H9 (cell line): ENCODE results near the gene PTPRN2. TPM values are rescaled to one million over a fixed set of nuclear protein-coding genes. Genes with fewer than 3 reads are reported as not detected.

Source experiments
- DNase-seq: peaks from one replicate; pipeline ENCODE4 v3.0.0-alpha.2; 2017
- H2AFZ ChIP-seq: one replicate; pipeline ENCODE4 v1.6.1; 2013; ENCODE audit warnings: mild to moderate bottlenecking, low read length, control low read depth, moderate library complexity
- H2AK5ac ChIP-seq: 2 replicates; pipeline ENCODE4 v1.6.1; 2013; ENCODE audit warnings: low read length, control low read depth, mixed read lengths; ENCODE audit not compliant: insufficient read length
- H2BK120ac ChIP-seq: one replicate; pipeline ENCODE4 v1.6.1; 2013; ENCODE audit warnings: low read depth, mild to moderate bottlenecking, low read length, control low read depth, inconsistent platforms; ENCODE audit not compliant: poor library complexity, severe bottlenecking
- H2BK12ac ChIP-seq: 2 replicates; pipeline ENCODE4 v1.6.1; 2013; ENCODE audit warnings: low read length, control low read depth, mixed read lengths, low read depth; ENCODE audit not compliant: insufficient read length
- H2BK15ac ChIP-seq: 2 replicates; pipeline ENCODE4 v1.6.1; 2013; ENCODE audit warnings: low read depth, low read length, control low read depth
- H2BK20ac ChIP-seq: one replicate; pipeline ENCODE4 v1.6.1; 2013; ENCODE audit warnings: low read depth, mild to moderate bottlenecking, low read length, control low read depth, inconsistent platforms; ENCODE audit not compliant: poor library complexity, severe bottlenecking
- H2BK5ac ChIP-seq: 2 replicates; pipeline ENCODE4 v1.6.1; 2013; ENCODE audit warnings: low read length, control low read depth, mixed read lengths; ENCODE audit not compliant: insufficient read length
- H3K14ac ChIP-seq: 2 replicates; pipeline ENCODE4 v1.6.1; 2013; ENCODE audit warnings: low read length, control low read depth; ENCODE audit not compliant: insufficient read depth
- H3K18ac ChIP-seq: 2 replicates; pipeline ENCODE4 v1.6.1; 2013; ENCODE audit warnings: low read depth, mild to moderate bottlenecking, mixed read lengths, low read length, control low read depth; ENCODE audit not compliant: insufficient read length
- H3K23ac ChIP-seq: 2 replicates; pipeline ENCODE4 v1.6.1; 2013; ENCODE audit warnings: low read length, control low read depth, mixed read lengths, low read depth; ENCODE audit not compliant: insufficient read length
- H3K23me2 ChIP-seq: 2 replicates; pipeline ENCODE4 v1.6.1; 2013; ENCODE audit warnings: low read depth, mild to moderate bottlenecking, mixed read lengths, low read length, control low read depth; ENCODE audit not compliant: insufficient read length, poor library complexity, severe bottlenecking
- H3K27ac ChIP-seq: 2 replicates; pipeline ENCODE4 v1.5.1; 2013; ENCODE audit warnings: low read length, control low read depth, mixed read lengths, low read depth; ENCODE audit not compliant: insufficient read length
- H3K27me3 ChIP-seq: 2 replicates; pipeline ENCODE4 v1.6.1; 2013; ENCODE audit warnings: low read length, control low read depth, inconsistent platforms; ENCODE audit not compliant: insufficient read depth
- H3K4ac ChIP-seq: 2 replicates; pipeline ENCODE4 v1.6.1; 2013; ENCODE audit warnings: low read depth, mild to moderate bottlenecking, control low read depth, inconsistent platforms, low read length, moderate library complexity
- H3K4me1 ChIP-seq: 2 replicates; pipeline ENCODE4 v1.6.1; 2013; ENCODE audit warnings: low read length, control low read depth, inconsistent platforms; ENCODE audit not compliant: insufficient read depth
- H3K4me2 ChIP-seq: 2 replicates; pipeline ENCODE4 v1.6.1; 2013; ENCODE audit warnings: low read length, control low read depth, mixed read lengths; ENCODE audit not compliant: insufficient read length, insufficient read depth
- H3K56ac ChIP-seq: 2 replicates; pipeline ENCODE4 v1.6.1; 2013; ENCODE audit warnings: low read depth, mild to moderate bottlenecking, mixed read lengths, low read length, control low read depth; ENCODE audit not compliant: insufficient read length
- H3K79me1 ChIP-seq: 2 replicates; pipeline ENCODE4 v1.6.1; 2013; ENCODE audit warnings: low read depth, mild to moderate bottlenecking, moderate library complexity, low read length, control low read depth, inconsistent platforms; ENCODE audit not compliant: insufficient read depth, poor library complexity, severe bottlenecking
- H3K79me2 ChIP-seq: 2 replicates; pipeline ENCODE4 v1.6.1; 2013; ENCODE audit warnings: low read length, control low read depth, inconsistent platforms; ENCODE audit not compliant: insufficient read depth
- H3K9ac ChIP-seq: 2 replicates; pipeline ENCODE4 v1.6.1; 2013; ENCODE audit warnings: low read length, control low read depth, mixed read lengths; ENCODE audit not compliant: insufficient read length; ENCODE audit errors: extremely low read depth
- H3K9me3 ChIP-seq: one replicate; pipeline ENCODE4 v1.6.1; 2013; ENCODE audit warnings: low read depth, low read length, inconsistent platforms; ENCODE audit not compliant: control insufficient read depth
- H3T11ph ChIP-seq: one replicate; pipeline ENCODE4 v1.6.1; 2013; ENCODE audit warnings: mild to moderate bottlenecking, low read length, control low read depth, inconsistent platforms
- H4K20me1 ChIP-seq: one replicate; pipeline ENCODE4 v1.6.1; 2013; ENCODE audit not compliant: control insufficient read depth, insufficient read length, insufficient read depth
- H4K5ac ChIP-seq: 2 replicates; pipeline ENCODE4 v1.6.1; 2013; ENCODE audit warnings: low read depth, mild to moderate bottlenecking, mixed read lengths, low read length, control low read depth; ENCODE audit not compliant: insufficient read length
- H4K8ac ChIP-seq: replicated peaks from 2 replicates; pipeline ENCODE4 v1.6.1; 2013; ENCODE audit warnings: low read length, control low read depth, mixed read lengths, low read depth; ENCODE audit not compliant: insufficient read length
- H4K91ac ChIP-seq: 2 replicates; pipeline ENCODE4 v1.6.1; 2013; ENCODE audit warnings: low read depth, mild to moderate bottlenecking, moderate library complexity, mixed read lengths, low read length, control low read depth; ENCODE audit not compliant: insufficient read length
- H3K27ac Mint-ChIP-seq, 3 experiments: 2 replicates in 2 of 3; 3 replicates in 1 of 3; pipeline ENCODE4 v1.8.0; 2020 to 2021; ENCODE audit warnings: mixed read lengths in 3 of 3, mild to moderate bottlenecking in 1 of 3, moderate library complexity in 1 of 3
- H3K27me3 Mint-ChIP-seq: 2 replicates; pipeline ENCODE4 v1.8.0; 2021; ENCODE audit warnings: low read depth, mild to moderate bottlenecking, moderate library complexity, mixed read lengths
- H3K36me3 Mint-ChIP-seq, 3 experiments: 2 replicates in 2 of 3; 3 replicates in 1 of 3; pipeline ENCODE4 v1.8.0; 2020 to 2021; ENCODE audit warnings: low read depth in 3 of 3, mixed read lengths in 3 of 3; ENCODE audit not compliant: insufficient read depth in 1 of 3
- H3K4me1 Mint-ChIP-seq, 2 experiments: 2 replicates each; pipeline ENCODE4 v1.8.0; 2020; ENCODE audit warnings: mixed read lengths in 2 of 2
- H3K4me3 Mint-ChIP-seq, 2 experiments: 2 replicates in 1 of 2; 3 replicates in 1 of 2; pipeline ENCODE4 v1.8.0; 2020 to 2021; ENCODE audit warnings: mild to moderate bottlenecking in 2 of 2, mixed read lengths in 2 of 2, moderate library complexity in 1 of 2
- H3K9me3 Mint-ChIP-seq, 2 experiments: 2 replicates in 1 of 2; 3 replicates in 1 of 2; pipeline ENCODE4 v1.8.0; 2020; ENCODE audit warnings: mild to moderate bottlenecking in 2 of 2, mixed read lengths in 2 of 2, moderate library complexity in 1 of 2
- WGBS: extraction: QIAGEN DNeasy Blood & Tissue Kit; methylation state at CpG from one replicate; pipeline ENCODE4 v1.1.7; 2013; ENCODE audit warnings: missing lambda C conversion rate, low lambda C conversion rate, mixed read lengths; ENCODE audit not compliant: insufficient read length; ENCODE audit errors: extremely low coverage; 5-methylcytosine and 5-hydroxymethylcytosine counted together
- total RNA-seq: library from RNA; stranded (reverse); gene quantifications from 2 replicates; pipeline ENCODE4 v1.2.1, GENCODE V29; 2021
- TF ChIP-seq, protein P1 (sequence below): fragments of 200-600 bp; sonication (generic); conservative IDR thresholded peaks from 3 replicates; pipeline ENCODE4 v1.8.0; 2021; ENCODE audit warnings: antibody characterized with exemption, mild to moderate bottlenecking

PTPRN2 gene
- total RNA-seq, 1 experiment from 2014 or later = 5.2 TPM

DNA sequence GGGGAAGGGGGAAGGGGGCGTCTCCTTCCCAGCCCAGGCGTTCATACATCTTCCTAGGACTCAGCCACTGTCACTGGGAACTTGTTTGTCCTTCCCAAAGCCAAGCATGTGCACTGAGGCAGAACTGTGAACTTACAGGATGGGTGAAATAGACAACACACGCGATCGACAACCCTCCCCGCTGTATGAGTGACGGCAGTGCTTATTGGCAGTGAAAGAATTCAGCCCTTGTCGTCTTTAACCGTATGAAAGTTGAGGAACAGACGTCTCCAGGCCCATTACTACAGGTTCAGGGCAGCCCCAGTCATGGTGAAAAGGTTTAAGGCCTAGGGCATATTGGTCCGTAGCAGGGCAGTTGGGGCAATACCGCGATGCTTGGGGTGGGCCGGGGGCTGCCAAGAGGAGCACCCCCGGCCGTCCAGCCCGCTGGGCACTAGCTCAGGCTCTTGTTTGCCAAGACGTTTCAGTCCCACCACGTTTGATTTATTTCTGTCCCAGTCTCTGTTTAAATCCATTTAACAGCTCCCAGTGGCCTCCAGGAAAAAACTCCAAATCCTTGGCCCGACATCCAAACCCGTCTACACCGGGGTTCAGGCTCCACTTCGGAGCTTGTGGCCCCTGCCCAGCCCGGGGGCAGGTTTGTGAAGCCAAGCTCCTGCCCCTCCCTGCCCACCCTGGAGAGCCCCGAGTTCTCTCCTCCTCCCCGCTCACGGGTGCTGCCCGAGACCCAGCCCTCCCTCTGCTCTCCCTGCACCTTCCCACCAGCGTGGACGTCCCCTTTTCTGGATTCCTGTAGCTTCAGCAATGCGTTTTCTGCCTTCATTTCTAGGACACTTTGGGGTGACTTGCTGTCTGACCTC, 1091.0 kb downstream of the PTPRN2 start:
- no peak overlapping the region for H2AK5ac ChIP-seq
- no peak overlapping the region for H3K18ac ChIP-seq
- H3K27me3 ChIP-seq = peaks cover 9% of the 10 kb centered on the region; the same call in 1 of the 2 replicates
- H2BK20ac ChIP-seq = no peak overlapping the region
- no peak overlapping the region for H3K27ac ChIP-seq
- H2BK15ac ChIP-seq = no peak overlapping the region
- TF ChIP-seq, protein P1, sequence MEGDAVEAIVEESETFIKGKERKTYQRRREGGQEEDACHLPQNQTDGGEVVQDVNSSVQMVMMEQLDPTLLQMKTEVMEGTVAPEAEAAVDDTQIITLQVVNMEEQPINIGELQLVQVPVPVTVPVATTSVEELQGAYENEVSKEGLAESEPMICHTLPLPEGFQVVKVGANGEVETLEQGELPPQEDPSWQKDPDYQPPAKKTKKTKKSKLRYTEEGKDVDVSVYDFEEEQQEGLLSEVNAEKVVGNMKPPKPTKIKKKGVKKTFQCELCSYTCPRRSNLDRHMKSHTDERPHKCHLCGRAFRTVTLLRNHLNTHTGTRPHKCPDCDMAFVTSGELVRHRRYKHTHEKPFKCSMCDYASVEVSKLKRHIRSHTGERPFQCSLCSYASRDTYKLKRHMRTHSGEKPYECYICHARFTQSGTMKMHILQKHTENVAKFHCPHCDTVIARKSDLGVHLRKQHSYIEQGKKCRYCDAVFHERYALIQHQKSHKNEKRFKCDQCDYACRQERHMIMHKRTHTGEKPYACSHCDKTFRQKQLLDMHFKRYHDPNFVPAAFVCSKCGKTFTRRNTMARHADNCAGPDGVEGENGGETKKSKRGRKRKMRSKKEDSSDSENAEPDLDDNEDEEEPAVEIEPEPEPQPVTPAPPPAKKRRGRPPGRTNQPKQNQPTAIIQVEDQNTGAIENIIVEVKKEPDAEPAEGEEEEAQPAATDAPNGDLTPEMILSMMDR = no peak
- H2AFZ ChIP-seq = no peak overlapping the region
- WGBS = no CpG with 5 or more reads among the region's 31 CpGs
- no peak overlapping the region for H4K5ac ChIP-seq
- no peak overlapping the region for H3K9ac ChIP-seq
- no peaks in the 10 kb centered on the region for H3K23me2 ChIP-seq
- no peaks in the 10 kb centered on the region for H3K79me1 ChIP-seq
- no peak overlapping the region for H3K4me3 Mint-ChIP-seq
- no peak overlapping the region for H2BK5ac ChIP-seq
- no peak overlapping the region for H3K4ac ChIP-seq
- H3K4me2 ChIP-seq = no peak overlapping the region
- peaks cover 2% of the 10 kb centered on the region for H4K20me1 ChIP-seq
- H3K4me1 Mint-ChIP-seq = peaks cover 0 to 6% of the 10 kb centered on the region in 2 experiments; a peak in 2 of 4 replicates
- no peaks in the 10 kb centered on the region for H3K79me2 ChIP-seq
- H4K91ac ChIP-seq = no peak overlapping the region
- H3K23ac ChIP-seq = no peak overlapping the region
- H4K8ac ChIP-seq = no peak overlapping the region
- H2BK12ac ChIP-seq = no peak overlapping the region
- no peak overlapping the region for H3T11ph ChIP-seq
- no peaks in the 10 kb centered on the region for H3K4me1 ChIP-seq
- H3K9me3 Mint-ChIP-seq = no peaks in the 10 kb centered on the region
- H3K14ac ChIP-seq = no peak overlapping the region
- peak; percentile 15 for DNase-seq
- no peak overlapping the region for H3K56ac ChIP-seq
- no peak overlapping the region for H2BK120ac ChIP-seq
- no peak overlapping the region for H3K27ac Mint-ChIP-seq
- H3K36me3 Mint-ChIP-seq = 0 out of 7 replicates have a peak, but pooled peaks cover 0 to 1% (median 0%) of the 10 kb centered on the region in 3 experiments
- peaks cover 92% of the 10 kb centered on the region for H3K27me3 Mint-ChIP-seq
- no peaks in the 10 kb centered on the region for H3K9me3 ChIP-seq
